Ishikawa (cell line): ENCODE data around the gene SLC41A3.

Source experiments
- CEBPB ChIP-seq: IDR thresholded peaks from 2 replicates; pipeline ENCODE4 v1.6.1; 2012
- CREB1 ChIP-seq: IDR thresholded peaks from 2 replicates; pipeline ENCODE4 v1.6.1; 2012; ENCODE audit warnings: low read depth
- EGR1 ChIP-seq: IDR thresholded peaks from 2 replicates; pipeline ENCODE4 v1.6.1; 2012
- EP300 ChIP-seq: IDR thresholded peaks from 2 replicates; pipeline ENCODE4 v1.6.1; 2012; ENCODE audit warnings: borderline replicate concordance
- FOXM1 ChIP-seq: IDR thresholded peaks from 2 replicates; pipeline ENCODE4 v1.6.1; 2012; ENCODE audit warnings: low read depth, borderline replicate concordance
- NFIC ChIP-seq: IDR thresholded peaks from 2 replicates; pipeline ENCODE4 v1.6.1; 2012
- RAD21 ChIP-seq: IDR thresholded peaks from 2 replicates; pipeline ENCODE4 v1.6.1; 2012; ENCODE audit warnings: low read depth
- TAF1 ChIP-seq: IDR thresholded peaks from 2 replicates; pipeline ENCODE4 v1.6.1; 2012; ENCODE audit warnings: low read depth, mild to moderate bottlenecking
- TCF12 ChIP-seq: IDR thresholded peaks from 2 replicates; pipeline ENCODE4 v1.6.1; 2012; ENCODE audit warnings: low read depth
- TEAD4 ChIP-seq: IDR thresholded peaks from 2 replicates; pipeline ENCODE4 v1.6.1; 2012
- YY1 ChIP-seq: IDR thresholded peaks from 2 replicates; pipeline ENCODE4 v1.6.1; 2012; ENCODE audit warnings: low read depth
- ZBTB7A ChIP-seq: IDR thresholded peaks from 2 replicates; pipeline ENCODE4 v1.6.1; 2012; ENCODE audit warnings: low read depth
- TF ChIP-seq, protein P1 (sequence below): IDR thresholded peaks from 2 replicates; pipeline ENCODE4 v1.6.1; 2012; ENCODE audit warnings: low read depth, mild to moderate bottlenecking
- TF ChIP-seq, protein P2 (sequence below): IDR thresholded peaks from 2 replicates; pipeline ENCODE4 v1.6.1; 2012
- TF ChIP-seq, protein P3 (sequence below): IDR thresholded peaks from 2 replicates; pipeline ENCODE4 v1.6.1; 2012

Gene SLC41A3

DNA sequence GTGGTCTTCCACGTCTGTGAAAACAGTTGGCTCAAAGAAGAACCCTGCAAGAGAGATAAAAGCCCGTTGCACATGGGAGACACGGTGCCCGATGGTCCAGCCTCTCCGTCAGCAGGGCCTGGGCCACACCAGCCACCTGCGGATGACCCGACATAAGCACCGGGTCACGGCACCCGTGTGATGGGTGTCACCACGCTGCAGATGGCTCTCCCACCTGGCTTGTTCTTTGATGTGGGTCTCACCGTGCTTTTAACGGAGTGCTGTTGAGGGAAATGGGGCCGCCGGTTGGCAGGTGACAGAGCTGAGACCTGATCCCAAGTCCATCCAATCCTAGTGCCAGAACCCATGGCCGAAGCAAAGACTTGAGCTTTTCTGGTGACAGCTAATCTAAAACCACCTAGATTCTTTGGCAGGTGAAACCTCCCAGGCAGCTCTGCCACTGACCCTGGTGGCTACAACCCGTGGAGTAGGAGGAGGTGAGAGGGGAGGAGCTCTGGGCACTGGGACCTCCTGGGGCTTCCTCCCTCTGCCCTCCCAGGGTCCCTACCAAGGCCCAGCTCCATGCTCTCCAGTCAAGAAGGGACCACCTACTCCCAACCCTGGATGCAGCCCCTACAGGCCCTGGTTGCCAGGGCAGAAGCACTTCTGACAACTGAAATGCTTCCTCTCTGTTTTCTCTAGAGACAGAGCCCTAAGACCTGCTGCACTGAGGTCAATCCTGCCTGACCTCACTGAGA, 23.4 kb upstream of the SLC41A3 start:
- TF ChIP-seq EP300 (no peak), TEAD4 (no peak), NFIC (no peak), YY1 (no peak)
- TF ChIP-seq, protein P1, sequence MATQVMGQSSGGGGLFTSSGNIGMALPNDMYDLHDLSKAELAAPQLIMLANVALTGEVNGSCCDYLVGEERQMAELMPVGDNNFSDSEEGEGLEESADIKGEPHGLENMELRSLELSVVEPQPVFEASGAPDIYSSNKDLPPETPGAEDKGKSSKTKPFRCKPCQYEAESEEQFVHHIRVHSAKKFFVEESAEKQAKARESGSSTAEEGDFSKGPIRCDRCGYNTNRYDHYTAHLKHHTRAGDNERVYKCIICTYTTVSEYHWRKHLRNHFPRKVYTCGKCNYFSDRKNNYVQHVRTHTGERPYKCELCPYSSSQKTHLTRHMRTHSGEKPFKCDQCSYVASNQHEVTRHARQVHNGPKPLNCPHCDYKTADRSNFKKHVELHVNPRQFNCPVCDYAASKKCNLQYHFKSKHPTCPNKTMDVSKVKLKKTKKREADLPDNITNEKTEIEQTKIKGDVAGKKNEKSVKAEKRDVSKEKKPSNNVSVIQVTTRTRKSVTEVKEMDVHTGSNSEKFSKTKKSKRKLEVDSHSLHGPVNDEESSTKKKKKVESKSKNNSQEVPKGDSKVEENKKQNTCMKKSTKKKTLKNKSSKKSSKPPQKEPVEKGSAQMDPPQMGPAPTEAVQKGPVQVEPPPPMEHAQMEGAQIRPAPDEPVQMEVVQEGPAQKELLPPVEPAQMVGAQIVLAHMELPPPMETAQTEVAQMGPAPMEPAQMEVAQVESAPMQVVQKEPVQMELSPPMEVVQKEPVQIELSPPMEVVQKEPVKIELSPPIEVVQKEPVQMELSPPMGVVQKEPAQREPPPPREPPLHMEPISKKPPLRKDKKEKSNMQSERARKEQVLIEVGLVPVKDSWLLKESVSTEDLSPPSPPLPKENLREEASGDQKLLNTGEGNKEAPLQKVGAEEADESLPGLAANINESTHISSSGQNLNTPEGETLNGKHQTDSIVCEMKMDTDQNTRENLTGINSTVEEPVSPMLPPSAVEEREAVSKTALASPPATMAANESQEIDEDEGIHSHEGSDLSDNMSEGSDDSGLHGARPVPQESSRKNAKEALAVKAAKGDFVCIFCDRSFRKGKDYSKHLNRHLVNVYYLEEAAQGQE = no peak

- TF ChIP-seq RAD21 = no peak
- TF ChIP-seq, protein P1 = no peak
- no peak for TF ChIP-seq TAF1
- no peak for TF ChIP-seq TCF12
Measured at GRCh38 chr3:126106336-126107202, 22.6 kb upstream of the SLC41A3 start.

DNA sequence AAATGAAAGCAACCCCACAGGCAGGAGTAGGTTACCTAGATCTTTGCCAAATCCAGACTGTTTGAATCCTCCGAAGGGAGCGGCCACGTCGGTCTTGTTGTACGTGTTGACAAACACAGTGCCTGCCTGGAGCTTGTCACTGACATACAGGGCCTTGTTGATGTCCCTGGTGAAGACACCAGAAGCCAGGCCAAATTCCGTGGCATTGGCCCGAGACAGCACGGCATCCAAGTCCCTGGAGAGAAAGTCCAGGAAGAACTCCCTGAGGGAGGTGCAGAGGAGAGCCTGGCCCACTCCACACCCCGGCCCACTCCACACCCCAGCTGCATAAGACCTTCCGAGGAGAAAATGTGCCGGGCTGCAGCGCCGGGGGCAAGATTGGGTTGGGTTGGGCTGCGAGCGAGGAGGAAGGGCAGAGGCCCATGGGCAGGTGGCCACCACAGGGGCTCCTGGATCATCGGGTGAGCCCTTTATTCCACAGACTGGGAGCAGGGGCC, 21.8 kb upstream of the SLC41A3 start:
- TF ChIP-seq TEAD4 (no peak), TAF1 (no peak), YY1 (no peak), EGR1 (no peak), ZBTB7A (no peak), CREB1 (no peak), EP300 (no peak), CEBPB (no peak), TCF12 (no peak)
- TF ChIP-seq, protein P2, sequence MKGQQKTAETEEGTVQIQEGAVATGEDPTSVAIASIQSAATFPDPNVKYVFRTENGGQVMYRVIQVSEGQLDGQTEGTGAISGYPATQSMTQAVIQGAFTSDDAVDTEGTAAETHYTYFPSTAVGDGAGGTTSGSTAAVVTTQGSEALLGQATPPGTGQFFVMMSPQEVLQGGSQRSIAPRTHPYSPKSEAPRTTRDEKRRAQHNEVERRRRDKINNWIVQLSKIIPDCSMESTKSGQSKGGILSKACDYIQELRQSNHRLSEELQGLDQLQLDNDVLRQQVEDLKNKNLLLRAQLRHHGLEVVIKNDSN = no peak
- TF ChIP-seq, protein P3, sequence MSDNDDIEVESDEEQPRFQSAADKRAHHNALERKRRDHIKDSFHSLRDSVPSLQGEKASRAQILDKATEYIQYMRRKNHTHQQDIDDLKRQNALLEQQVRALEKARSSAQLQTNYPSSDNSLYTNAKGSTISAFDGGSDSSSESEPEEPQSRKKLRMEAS = no peak

DNA sequence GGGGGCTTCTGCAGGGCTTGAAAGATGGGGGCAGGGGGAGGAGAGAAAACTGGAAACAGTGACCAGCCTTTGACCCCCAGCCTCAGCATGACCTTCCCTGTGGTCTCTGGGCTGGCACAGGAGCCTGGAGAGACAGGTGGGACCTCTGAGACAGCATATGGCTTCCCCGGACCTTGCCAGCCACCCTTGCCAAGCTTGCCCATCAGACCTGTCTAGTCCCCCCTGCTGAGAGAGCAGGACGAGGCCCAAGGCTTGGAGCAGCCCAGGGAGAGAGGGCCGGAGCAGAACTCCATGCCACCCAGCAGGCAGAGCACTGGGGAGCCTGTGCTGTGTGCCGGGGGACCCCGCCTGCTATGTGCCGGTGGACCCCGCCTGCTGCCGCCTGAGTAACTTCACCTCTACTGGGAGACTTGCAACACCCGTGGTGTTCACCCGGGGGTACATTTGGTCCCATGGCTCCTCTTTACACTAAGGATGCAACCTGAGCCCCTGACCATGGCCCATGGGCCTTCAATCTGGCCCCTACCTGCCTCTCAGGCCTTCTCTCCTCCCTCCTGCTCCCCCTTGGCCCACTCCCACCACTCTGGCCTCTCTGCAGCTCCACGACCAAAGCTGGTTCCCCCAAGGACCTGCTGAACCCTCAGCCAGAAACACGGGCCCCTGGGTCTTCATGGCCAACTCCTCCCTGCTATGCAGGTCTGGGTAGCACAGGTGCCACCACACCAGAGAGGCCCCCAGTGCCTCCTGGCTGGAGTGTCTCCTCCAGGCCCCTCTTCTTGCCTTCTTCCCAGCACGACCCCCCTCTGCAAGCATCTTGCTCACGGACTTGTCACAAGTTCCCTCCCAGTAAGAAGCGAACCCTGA, 21.1 kb upstream of the SLC41A3 start:
- TF ChIP-seq TAF1 (no peak), CREB1 (no peak), TEAD4 (no peak), ZBTB7A (no peak), TCF12 (no peak), EP300 (no peak), RAD21 (no peak), YY1 (no peak), NFIC (no peak), FOXM1 (no peak), EGR1 (no peak), CEBPB (no peak)
- TF ChIP-seq, protein P1 = no peak
- TF ChIP-seq, protein P2 = no peak
- TF ChIP-seq, protein P3 = no peak
